HCT116 (cell line): ENCODE results near the gene KRT74. TPM values are rescaled to one million over a fixed set of nuclear protein-coding genes. Genes with fewer than 3 reads are reported as not detected.

Experiments used
- ATAC-seq: fragments of 200-7000 bp; cut with Tn5 transposase; 2 replicates; pipeline ENCODE4 v1.9.1; 2020; ENCODE audit warnings: mild to moderate bottlenecking, moderate library complexity
- BruUV-seq: library from RNA; stranded (reverse); fragments of 400-500 nt; replicated peaks from 2 replicates; lab custom pipeline; 2021; lab: Mats Ljungman, UMichigan
- CTCF ChIA-PET: fragments of 300-600 bp; sonication (Branson Sonifier 250); formaldehyde crosslinking; loops from one replicate; lab custom pipeline; 2021; ENCODE audit warnings: antibody characterized with exemption; lab: Charles Lee
- POLR2A ChIA-PET: fragments of 300-600, 350-600 bp; sonication (Branson Sonifier 250); formaldehyde crosslinking; loops from one replicate; lab custom pipeline; 2021; ENCODE audit warnings: antibody characterized with exemption; lab: Charles Lee
- RAD21 ChIA-PET, 2 experiments: fragments of 300-600 bp; sonication (Branson Sonifier 250); formaldehyde crosslinking; loops; one replicate each; lab custom pipeline; 2023; ENCODE audit warnings: low total read pairs in 2 of 2; ENCODE audit not compliant: uncharacterized antibody in 2 of 2, unreplicated experiment in 2 of 2, low non-redundant PET in 1 of 2; lab: Charles Lee
- DNase-seq: peaks from one replicate; pipeline ENCODE4 v3.0.0-alpha.2; 2010; ENCODE audit warnings: low read depth, low spot score
- H2AFZ ChIP-seq: fragments of 200-600 bp; shearing (Covaris generic), sonication (generic); 2 replicates; pipeline ENCODE4 v1.6.1; 2017; ENCODE audit warnings: low read depth, mixed run types, mixed read lengths, antibody characterized with exemption, low read length; ENCODE audit not compliant: poor library complexity, severe bottlenecking
- H3K27ac ChIP-seq: 2 replicates; pipeline ENCODE4 v1.5.1; 2012; ENCODE audit warnings: low read depth, low read length
- H3K27me3 ChIP-seq: fragments of 200-600 bp; sonication (generic); 2 replicates; pipeline ENCODE4 v1.6.1; 2016; ENCODE audit warnings: mixed run types, low read length, mixed read lengths; ENCODE audit not compliant: insufficient read depth
- H3K36me3 ChIP-seq, 2 experiments: fragments of 200-500 bp in 1 of 2; fragments of 200-600 bp in 1 of 2; sonication (Bioruptor generic) in 1 of 2; sonication (generic) in 1 of 2; 2 replicates each; pipeline versions ENCODE4 v1.5.1 to v1.6.1; 2014 to 2016; ENCODE audit warnings: low read length in 2 of 2, inconsistent platforms in 1 of 2, mixed read lengths in 1 of 2, mixed run types in 1 of 2; ENCODE audit not compliant: insufficient read depth in 2 of 2, control insufficient read depth in 1 of 2
- H3K4me1 ChIP-seq, 2 experiments: fragments of 200-600 bp in 1 of 2; sonication (generic) in 1 of 2; 2 replicates each; pipeline versions ENCODE4 v1.5.1 to v1.6.1; 2012 to 2017; ENCODE audit warnings: low read length in 2 of 2, inconsistent platforms in 1 of 2, mild to moderate bottlenecking in 1 of 2, mixed read lengths in 1 of 2, mixed run types in 1 of 2, moderate library complexity in 1 of 2; ENCODE audit not compliant: insufficient read depth in 2 of 2, control insufficient read depth in 1 of 2
- H3K4me2 ChIP-seq: fragments of 200-600 bp; sonication (generic); 2 replicates; pipeline ENCODE4 v1.6.1; 2017; ENCODE audit warnings: mixed run types, low read length, mixed read lengths
- H3K4me3 ChIP-seq, 2 experiments: fragments of 200-600 bp in 1 of 2; sonication (generic) in 1 of 2; replicated peaks in 1 of 2; 2 replicates each; pipeline ENCODE4 v1.5.1; 2011 to 2016; ENCODE audit warnings: low read length in 2 of 2, control low read depth in 1 of 2, low read depth in 1 of 2, mild to moderate bottlenecking in 1 of 2, mixed read lengths in 1 of 2, mixed run types in 1 of 2
- H3K79me2 ChIP-seq: fragments of 200-600 bp; sonication (generic); 2 replicates; pipeline ENCODE4 v1.6.1; 2017; ENCODE audit warnings: mild to moderate bottlenecking, mixed run types, low read length, moderate library complexity, mixed read lengths; ENCODE audit not compliant: insufficient read depth
- H3K9ac ChIP-seq: fragments of 200-600 bp; sonication (generic); 2 replicates; pipeline ENCODE4 v1.6.1; 2016; ENCODE audit warnings: low read length, mixed read lengths
- H3K9me2 ChIP-seq: fragments of 200-600 bp; sonication (generic), shearing (Covaris generic); 2 replicates; pipeline ENCODE4 v1.6.1; 2017; ENCODE audit warnings: mixed run types, mild to moderate bottlenecking, moderate library complexity; ENCODE audit not compliant: insufficient read depth
- H3K9me3 ChIP-seq, 2 experiments: fragments of 200-500 bp in 1 of 2; fragments of 200-600 bp in 1 of 2; sonication (Bioruptor generic) in 1 of 2; sonication (generic) in 1 of 2; 2 replicates each; pipeline ENCODE4 v1.6.1; 2014 to 2017; ENCODE audit warnings: low read length in 2 of 2, mixed read lengths in 2 of 2, inconsistent platforms in 1 of 2, low read depth in 1 of 2, mild to moderate bottlenecking in 1 of 2, mixed run types in 1 of 2, moderate library complexity in 1 of 2; ENCODE audit not compliant: control insufficient read depth in 1 of 2, insufficient read depth in 1 of 2
- H4K20me1 ChIP-seq: fragments of 200-600 bp; sonication (generic), shearing (Covaris generic); 2 replicates; pipeline ENCODE4 v1.6.1; 2017; ENCODE audit warnings: mixed run types, mild to moderate bottlenecking, moderate library complexity; ENCODE audit not compliant: insufficient read depth
- CBX3 ChIP-seq: IDR thresholded peaks from 2 replicates; pipeline ENCODE4 v1.6.1; 2012; ENCODE audit warnings: low read depth
- ELF1 ChIP-seq: IDR thresholded peaks from 2 replicates; pipeline ENCODE4 v1.6.1; 2012; ENCODE audit warnings: low read depth, borderline replicate concordance
- EZH2phosphoT487 ChIP-seq: fragments of 200-600 bp; IDR thresholded peaks from 2 replicates; pipeline ENCODE4 v1.6.1; 2018; ENCODE audit warnings: antibody characterized with exemption, borderline replicate concordance
- JUND ChIP-seq: IDR thresholded peaks from 2 replicates; pipeline ENCODE4 v1.6.1; 2012
- POLR2A ChIP-seq: IDR thresholded peaks from 2 replicates; pipeline ENCODE4 v1.7.0; 2011; ENCODE audit warnings: borderline replicate concordance; ENCODE audit not compliant: insufficient read depth, insufficient read length; ENCODE audit errors: extremely low read depth
- POLR2AphosphoS5 ChIP-seq: IDR thresholded peaks from 2 replicates; pipeline ENCODE4 v1.6.1; 2011; ENCODE audit warnings: mild to moderate bottlenecking, low read depth, low read length, moderate library complexity
- SRF ChIP-seq: IDR thresholded peaks from 2 replicates; pipeline ENCODE4 v1.6.1; 2012; ENCODE audit warnings: low read depth
- ZFX ChIP-seq: fragments of 450-650 bp; IDR thresholded peaks from 2 replicates; pipeline ENCODE4 v1.6.1; 2017
- ZNF274 ChIP-seq: fragments of 200-500 bp; sonication (Bioruptor generic); IDR thresholded peaks from 2 replicates; pipeline ENCODE4 v1.6.1; 2014; ENCODE audit warnings: mild to moderate bottlenecking, low read depth, low read length, inconsistent platforms
- intact Hi-C: fragments of 100-400 bp; cut with micrococcal nuclease; formaldehyde crosslinking; loops from 2 replicates; pipeline ENCODE4 v1.10.0; 2022
- total RNA-seq: library from RNA; stranded (reverse); gene quantifications from one replicate; pipeline ENCODE4 v1.2.1, GENCODE V29; 2021; ENCODE audit not compliant: unreplicated experiment
- TF ChIP-seq, protein P1 (sequence below): IDR thresholded peaks from 2 replicates; pipeline ENCODE4 v1.6.1; 2012
- TF ChIP-seq, protein P2 (sequence below): IDR thresholded peaks from 2 replicates; pipeline ENCODE4 v1.6.1; 2011; ENCODE audit warnings: mild to moderate bottlenecking, low read length, moderate library complexity; ENCODE audit not compliant: insufficient replicate concordance; ENCODE audit errors: extremely low read depth

KRT74 gene
- total RNA-seq, 1 experiment from 2014 or later = not detected

DNA sequence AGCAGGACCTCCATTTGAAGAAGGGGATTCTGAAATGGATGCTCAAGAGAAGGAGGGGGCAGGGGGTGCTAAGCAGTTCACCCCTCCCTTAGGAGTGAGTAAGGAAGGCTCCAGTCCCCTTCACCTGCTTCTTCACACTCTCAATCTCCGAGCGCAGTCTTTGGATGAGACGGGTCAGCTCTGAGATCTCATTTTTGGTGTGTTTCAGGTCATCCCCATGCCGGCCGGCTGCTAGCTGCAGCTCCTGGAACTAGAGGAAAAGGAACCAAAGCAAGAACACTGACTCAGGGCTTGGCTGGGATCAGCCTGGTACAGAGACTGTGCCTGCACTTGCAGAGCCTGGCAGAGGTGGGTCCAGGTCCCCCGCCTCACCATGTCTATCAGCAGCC lies 37.4 kb upstream of the KRT74 start:
- Histone ChIP-seq H4K20me1 (no peaks in the 10 kb centered on the region), H3K27me3 (no peaks in the 10 kb centered on the region), H3K9me2 (no peaks in the 10 kb centered on the region), H3K27ac (no peak overlapping the region), H3K4me1 (no peaks in the 10 kb centered on the region), H3K9me3 (no peaks in the 10 kb centered on the region), H3K4me3 (no peak overlapping the region), H2AFZ (no peak overlapping the region), H3K36me3 (no peaks in the 10 kb centered on the region), H3K4me2 (no peak overlapping the region)
- ChIA-PET CTCF (no interaction called here), POLR2A (no interaction called here), RAD21 (no interaction called here)
- ATAC-seq = no peak
- no TSS peak for BruUV-seq
- TF ChIP-seq JUND = no peak
- TF ChIP-seq, protein P1, sequence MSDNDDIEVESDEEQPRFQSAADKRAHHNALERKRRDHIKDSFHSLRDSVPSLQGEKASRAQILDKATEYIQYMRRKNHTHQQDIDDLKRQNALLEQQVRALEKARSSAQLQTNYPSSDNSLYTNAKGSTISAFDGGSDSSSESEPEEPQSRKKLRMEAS = no peak
- TF ChIP-seq, protein P2, sequence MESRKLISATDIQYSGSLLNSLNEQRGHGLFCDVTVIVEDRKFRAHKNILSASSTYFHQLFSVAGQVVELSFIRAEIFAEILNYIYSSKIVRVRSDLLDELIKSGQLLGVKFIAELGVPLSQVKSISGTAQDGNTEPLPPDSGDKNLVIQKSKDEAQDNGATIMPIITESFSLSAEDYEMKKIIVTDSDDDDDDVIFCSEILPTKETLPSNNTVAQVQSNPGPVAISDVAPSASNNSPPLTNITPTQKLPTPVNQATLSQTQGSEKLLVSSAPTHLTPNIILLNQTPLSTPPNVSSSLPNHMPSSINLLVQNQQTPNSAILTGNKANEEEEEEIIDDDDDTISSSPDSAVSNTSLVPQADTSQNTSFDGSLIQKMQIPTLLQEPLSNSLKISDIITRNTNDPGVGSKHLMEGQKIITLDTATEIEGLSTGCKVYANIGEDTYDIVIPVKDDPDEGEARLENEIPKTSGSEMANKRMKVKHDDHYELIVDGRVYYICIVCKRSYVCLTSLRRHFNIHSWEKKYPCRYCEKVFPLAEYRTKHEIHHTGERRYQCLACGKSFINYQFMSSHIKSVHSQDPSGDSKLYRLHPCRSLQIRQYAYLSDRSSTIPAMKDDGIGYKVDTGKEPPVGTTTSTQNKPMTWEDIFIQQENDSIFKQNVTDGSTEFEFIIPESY = no peak
- no peak for TF ChIP-seq SRF
- no peak for TF ChIP-seq ZNF274
- TF ChIP-seq POLR2AphosphoS5 = no peak
- TF ChIP-seq ZFX = no peak
- no peak for TF ChIP-seq EZH2phosphoT487
- no peak for TF ChIP-seq ELF1
- no peak for TF ChIP-seq CBX3
- no peak for TF ChIP-seq POLR2A
- TF ChIP-seq, all 23 proteins: peak for 0
- no peaks in the 10 kb centered on the region for H3K79me2 ChIP-seq
- intact Hi-C loops = no loop called here
- DNase-seq = no peak
- H3K9ac ChIP-seq = no peak overlapping the region
